ENCODE data around the gene RAB38.

DNA sequence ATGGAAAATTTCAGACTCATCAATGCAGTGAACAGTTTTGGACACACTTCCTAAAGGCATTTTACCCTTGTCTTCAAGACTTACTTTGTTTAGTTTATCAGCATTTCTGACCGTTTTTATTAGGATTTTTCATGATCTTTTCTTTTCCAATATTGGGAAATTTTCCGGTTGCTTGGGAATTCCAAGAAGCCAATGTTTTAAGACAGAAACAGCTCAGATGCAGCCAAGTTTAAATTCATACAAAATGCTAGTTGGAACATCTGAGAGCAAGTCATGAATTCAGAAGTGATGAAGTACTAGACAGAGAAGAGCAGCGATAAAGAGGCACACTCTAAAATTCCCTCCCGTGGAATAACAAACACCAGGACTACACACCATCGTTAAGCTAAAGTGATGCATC lies 68.6 kb downstream of the RAB38 start:
- TF ChIP-seq CTCF (conservative IDR thresholded peaks at IDR 0.05), result no peak
- TF ChIP-seq ZFX (IDR thresholded peaks at IDR 0.05), result no peak

All from C4-2B (cell line).